T-cell (primary cell): ENCODE results near the gene HAVCR1. TPM values are rescaled to one million over a fixed set of nuclear protein-coding genes. Genes with fewer than 3 reads are reported as not detected.

Experiments
- ATAC-seq, 4 experiments: fragments of 200-7000 bp in 3 of 4; fragments of 150-1000 bp in 1 of 4; cut with Tn5 transposase; replicated peaks in 1 of 4; 1 replicate in 3 of 4; 2 replicates in 1 of 4; pipeline ENCODE4 v1.10.0; 2021; ENCODE audit warnings: moderate library complexity in 3 of 4, mild to moderate bottlenecking in 2 of 4, moderate number of reproducible peaks in 1 of 4
- CTCF ChIA-PET, 2 donors: fragments of 300-600 bp; sonication (Branson Sonifier 250); formaldehyde crosslinking; loops; one replicate each; lab custom pipeline; 2022; ENCODE audit warnings: antibody characterized with exemption in 2 of 2; lab: Charles Lee
- POLR2A ChIA-PET, 2 donors: fragments of 300-600 bp; sonication (Branson Sonifier 250); formaldehyde crosslinking; loops; one replicate each; lab custom pipeline; 2022; ENCODE audit warnings: antibody characterized with exemption in 2 of 2; lab: Charles Lee
- DNase-seq, 35 experiments: peaks; one replicate each; pipeline versions ENCODE4 v3.0.0 to v3.0.0-alpha.2; 2013 to 2023
- H3K27ac ChIP-seq: one replicate; pipeline ENCODE4 v1.5.1; 2013; ENCODE audit warnings: low read length
- H3K27me3 ChIP-seq, 2 experiments: replicated peaks in 1 of 2; 1 replicate in 1 of 2; 2 replicates in 1 of 2; pipeline versions ENCODE4 v1.6.1 to v1.7.0; 2013; ENCODE audit warnings: low read length in 1 of 2, mixed read lengths in 1 of 2; ENCODE audit not compliant: control insufficient read depth in 2 of 2, insufficient read depth in 2 of 2; ENCODE audit errors: extremely low read depth in 1 of 2
- H3K36me3 ChIP-seq, 2 donors: 1 replicate in 1 of 2; 2 replicates in 1 of 2; pipeline versions ENCODE4 v1.6.1 to v1.7.0; 2013; ENCODE audit warnings: low read length in 1 of 2; ENCODE audit not compliant: control insufficient read depth in 2 of 2, insufficient read depth in 1 of 2; ENCODE audit errors: extremely low read depth in 1 of 2
- H3K4me1 ChIP-seq, 2 experiments: 1 replicate in 1 of 2; 2 replicates in 1 of 2; pipeline versions ENCODE4 v1.6.1 to v1.7.0; 2013; ENCODE audit warnings: low read length in 2 of 2, mixed read lengths in 1 of 2; ENCODE audit not compliant: insufficient read depth in 2 of 2, control insufficient read depth in 1 of 2; ENCODE audit errors: extremely low read depth in 1 of 2
- H3K4me3 ChIP-seq, 2 donors: 1 replicate in 1 of 2; 2 replicates in 1 of 2; pipeline versions ENCODE4 v1.5.1 to v1.7.0; 2013; ENCODE audit warnings: mild to moderate bottlenecking in 2 of 2, low read length in 1 of 2, moderate library complexity in 1 of 2; ENCODE audit not compliant: control insufficient read depth in 1 of 2; ENCODE audit errors: extremely low read depth in 1 of 2
- H3K9me3 ChIP-seq: 2 replicates; pipeline ENCODE4 v1.7.0; 2013
- H3K27ac Mint-ChIP-seq, 2 donors: one replicate each; pipeline ENCODE4 v1.8.0; 2020 to 2021; ENCODE audit warnings: mild to moderate bottlenecking in 2 of 2, mixed read lengths in 2 of 2
- H3K27me3 Mint-ChIP-seq, 2 donors: one replicate each; pipeline ENCODE4 v1.8.0; 2021 to 2022; ENCODE audit warnings: mixed read lengths in 2 of 2
- H3K36me3 Mint-ChIP-seq: one replicate; pipeline ENCODE4 v1.8.0; 2021; ENCODE audit warnings: mixed read lengths
- H3K4me1 Mint-ChIP-seq, 3 donors: one replicate each; pipeline ENCODE4 v1.8.0; 2020 to 2022; ENCODE audit warnings: mixed read lengths in 3 of 3, mild to moderate bottlenecking in 1 of 3
- H3K4me3 Mint-ChIP-seq, 3 donors: one replicate each; pipeline ENCODE4 v1.8.0; 2020 to 2022; ENCODE audit warnings: mild to moderate bottlenecking in 3 of 3, mixed read lengths in 3 of 3, moderate library complexity in 3 of 3
- H3K9me3 Mint-ChIP-seq, 3 donors: one replicate each; pipeline ENCODE4 v1.8.0; 2020 to 2022; ENCODE audit warnings: mixed read lengths in 3 of 3
- WGBS: methylation state at CpG from one replicate; pipeline ENCODE4 v1.1.5; 2013; ENCODE audit warnings: missing lambda C conversion rate; ENCODE audit not compliant: insufficient coverage; 5-methylcytosine and 5-hydroxymethylcytosine counted together
- total RNA-seq, 35 experiments: library from RNA in 6 of 35; stranded (reverse) in 6 of 35; fragments of 120-200 nt in 1 of 35; gene quantifications; one replicate each; pipeline versions ENCODE4 v1.2.1 to v1.2.4 and lab custom pipeline; 2013 to 2026

The HAVCR1 gene
- total RNA-seq = 1 to 10 TPM; 3.3 to 5.8 (median 5.4) TPM
- total RNA-seq (2013) = 3.4 TPM
- total RNA-seq (lab: John Stamatoyannopoulos, UW) = 0 to 20.2 (median 3.2) reads per million in 29 experiments

- ATAC-seq = no peak
- Histone ChIP-seq H3K4me3 (no peak within 1 kb of the TSS), H3K27me3 (no peaks in the 10 kb centered on the region), H3K27ac (no peak within 1 kb of the TSS), H3K9me3 (no peaks in the 10 kb centered on the region), H3K4me1 (no peaks in the 10 kb centered on the region), H3K36me3 (no peaks in the 10 kb centered on the region)
- ChIA-PET POLR2A (no interaction called here), CTCF (no interaction called here)
- Mint-ChIP-seq H3K4me1 (no peaks in the 10 kb centered on the region), H3K27ac (no peak within 1 kb of the TSS), H3K27me3 (no peaks in the 10 kb centered on the region), H3K9me3 (no peaks in the 10 kb centered on the region), H3K4me3 (no peak within 1 kb of the TSS), H3K36me3 (no peaks in the 10 kb centered on the region)
- WGBS = no CpG with 5 or more reads among the region's 9 CpGs
- DNase-seq = no peak
Observed at GRCh38 chr5:157059093-157059539, at the start of gene HAVCR1. TSS of gene HAVCR1 (minus strand) at chr5:157059116. CDS start at chr5:157057943, 1,173 bp downstream.

DNA sequence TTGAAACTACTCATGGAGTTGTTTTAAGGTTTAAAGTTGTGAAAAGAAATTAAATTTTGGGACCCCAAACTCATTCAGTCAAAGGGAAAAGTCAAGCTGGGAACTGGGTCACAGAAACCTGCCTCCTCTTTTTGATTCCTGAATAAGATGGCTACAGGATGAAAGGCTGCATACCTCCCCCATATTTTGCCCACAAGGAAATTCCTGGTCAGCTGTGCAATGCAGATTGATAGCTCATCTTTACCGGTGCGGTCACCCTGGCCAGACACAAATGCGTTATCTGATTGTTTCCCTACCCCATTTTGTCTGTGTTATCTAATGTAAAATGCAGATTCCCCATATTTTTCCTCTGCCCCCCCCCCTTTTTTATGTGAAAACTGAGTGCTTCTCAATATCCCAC is 48.6 kb upstream of the HAVCR1 start:
- DNase-seq = no peak
- Histone ChIP-seq H3K27me3 (no peaks in the 10 kb centered on the region), H3K27ac (no peak overlapping the region), H3K4me1 (peaks cover 15 to 34% of the 10 kb centered on the region in 2 experiments), H3K9me3 (no peaks in the 10 kb centered on the region), H3K4me3 (no peak overlapping the region), H3K36me3 (no peaks in the 10 kb centered on the region)
- ATAC-seq = no peak
- Mint-ChIP-seq H3K27ac (no peak overlapping the region), H3K4me1 (peaks cover 34 to 50% (median 42%) of the 10 kb centered on the region in 3 donors), H3K36me3 (peaks cover 9% of the 10 kb centered on the region), H3K4me3 (peak overlapping the region in 2 of 3 donors; percentile 24 to 25), H3K27me3 (no peaks in the 10 kb centered on the region), H3K9me3 (no peaks in the 10 kb centered on the region)
- no CpG with 5 or more reads among the region's 3 CpGs for WGBS
- CTCF ChIA-PET = interaction anchor here (0.7 to 1.0 kb wide), 3 partner anchors 35 to 611 kb away, joined by 3 to 9 read pairs (median 4); partner anchors contain the start of gene MED7 (in 1 of the 2)
- POLR2A ChIA-PET = interaction anchor here in 1 of 2 donors (0.7 kb wide), 1 partner anchor 12 kb away, joined by 3 read pairs; no protein-coding TSS in a partner anchor

DNA sequence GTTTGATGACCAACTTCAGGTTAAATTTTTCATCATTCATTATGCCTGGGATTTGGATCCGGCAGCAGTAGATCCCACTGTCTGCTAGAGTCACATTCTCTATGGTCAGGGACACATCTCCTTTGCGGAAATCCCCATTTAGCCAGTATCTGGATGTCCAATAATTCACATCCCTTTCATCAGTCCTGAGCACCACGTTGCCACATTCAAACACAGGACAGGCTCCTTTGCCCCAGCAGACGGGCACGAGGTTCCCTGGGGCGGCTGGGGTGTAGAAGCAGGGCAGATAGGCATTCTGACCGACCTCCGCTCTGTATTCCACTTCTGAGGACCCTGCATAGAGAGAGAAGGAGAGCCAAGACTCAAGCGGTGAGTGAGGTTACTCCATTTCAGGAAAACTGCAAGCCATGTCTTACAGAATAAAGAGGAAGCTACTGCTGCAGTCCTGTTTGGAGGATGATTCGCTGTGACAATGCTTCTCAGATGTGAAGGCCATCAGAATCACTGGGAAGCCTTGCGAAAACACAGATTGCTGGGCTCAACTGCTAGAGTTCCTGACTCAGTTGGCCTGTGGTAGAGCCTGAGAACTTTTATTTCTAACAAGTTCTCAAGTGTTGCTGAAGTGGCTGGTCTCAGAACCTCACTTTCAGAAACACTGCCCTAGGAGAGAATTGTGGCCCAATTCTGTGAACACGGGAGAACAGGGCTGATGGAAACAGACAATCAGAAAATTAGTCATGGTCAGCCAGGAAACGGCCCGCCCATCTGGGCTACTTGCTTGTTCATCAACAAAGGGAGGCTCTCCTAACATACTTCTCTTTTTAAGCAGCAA is 47.9 kb upstream of the HAVCR1 start:
- Histone ChIP-seq H3K4me3 (no peak overlapping the region), H3K27me3 (no peaks in the 10 kb centered on the region), H3K27ac (no peak overlapping the region), H3K9me3 (no peaks in the 10 kb centered on the region), H3K36me3 (no peaks in the 10 kb centered on the region), H3K4me1 (peaks cover 15 to 34% of the 10 kb centered on the region in 2 experiments)
- H3K27me3 Mint-ChIP-seq = no peaks in the 10 kb centered on the region
- H3K4me1 Mint-ChIP-seq = peaks cover 34 to 50% (median 42%) of the 10 kb centered on the region in 3 donors
- no peak for ATAC-seq
- WGBS = 85% methylated on average over 10 of the region's 14 CpGs
- H3K4me3 Mint-ChIP-seq = peak overlapping the region in 2 of 3 donors; percentile 24 to 27
- peak in 2 of 35 experiments; percentile 9 to 46 for DNase-seq
- ChIA-PET POLR2A (interaction anchor here (0.7 kb wide), 3 partner anchors 13 to 273 kb away, joined by 3 to 5 read pairs (median 3); no protein-coding TSS in a partner anchor), CTCF (interaction anchor here in 1 of 2 donors (0.7 kb wide), 2 partner anchors 115 to 612 kb away, joined by 4 to 9 read pairs; no protein-coding TSS in a partner anchor)
- no peaks in the 10 kb centered on the region for H3K9me3 Mint-ChIP-seq
- H3K36me3 Mint-ChIP-seq = peaks cover 9% of the 10 kb centered on the region
- H3K27ac Mint-ChIP-seq = no peak overlapping the region

DNA sequence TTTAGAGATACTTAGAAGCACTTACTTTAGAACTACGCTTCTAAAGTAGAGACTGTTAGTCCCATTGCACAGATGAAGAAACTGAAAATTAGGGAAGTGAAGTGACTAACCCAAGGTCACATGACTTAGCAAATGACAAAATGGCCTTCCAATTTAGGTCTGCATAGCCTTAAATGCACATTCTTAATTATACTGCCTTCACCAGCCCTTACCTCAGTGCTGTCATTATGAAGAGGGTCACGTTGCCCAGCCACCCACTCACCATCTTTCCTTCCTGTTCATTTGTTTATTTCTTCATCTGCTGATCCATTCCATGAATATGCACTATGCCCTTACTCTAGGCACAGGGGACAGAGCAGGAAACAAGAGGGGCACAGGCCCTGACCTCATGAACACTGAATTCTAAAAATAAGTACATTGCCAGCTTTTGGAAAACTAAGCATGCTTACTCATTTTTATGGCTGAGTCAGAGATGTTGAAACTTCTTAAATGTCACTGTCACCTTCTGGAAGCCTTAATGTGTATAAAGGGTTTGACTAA is 41.3 kb upstream of the HAVCR1 start:
- Histone ChIP-seq H3K27ac (no peak overlapping the region), H3K36me3 (no peaks in the 10 kb centered on the region), H3K27me3 (no peaks in the 10 kb centered on the region), H3K4me3 (no peak overlapping the region), H3K9me3 (no peaks in the 10 kb centered on the region), H3K4me1 (no peaks in the 10 kb centered on the region)
- H3K36me3 Mint-ChIP-seq = peaks cover 13% of the 10 kb centered on the region
- H3K4me1 Mint-ChIP-seq = peaks cover 0 to 6% (median 6%) of the 10 kb centered on the region in 3 donors
- WGBS = 14% methylated on average over 1 of the region's 2 CpGs
- ChIA-PET CTCF (no interaction called here), POLR2A (no interaction called here)
- no peak overlapping the region for H3K4me3 Mint-ChIP-seq
- ATAC-seq (no peak), DNase-seq (no peak)
- H3K9me3 Mint-ChIP-seq = no peaks in the 10 kb centered on the region
- no peaks in the 10 kb centered on the region for H3K27me3 Mint-ChIP-seq
- H3K27ac Mint-ChIP-seq = no peak overlapping the region

DNA sequence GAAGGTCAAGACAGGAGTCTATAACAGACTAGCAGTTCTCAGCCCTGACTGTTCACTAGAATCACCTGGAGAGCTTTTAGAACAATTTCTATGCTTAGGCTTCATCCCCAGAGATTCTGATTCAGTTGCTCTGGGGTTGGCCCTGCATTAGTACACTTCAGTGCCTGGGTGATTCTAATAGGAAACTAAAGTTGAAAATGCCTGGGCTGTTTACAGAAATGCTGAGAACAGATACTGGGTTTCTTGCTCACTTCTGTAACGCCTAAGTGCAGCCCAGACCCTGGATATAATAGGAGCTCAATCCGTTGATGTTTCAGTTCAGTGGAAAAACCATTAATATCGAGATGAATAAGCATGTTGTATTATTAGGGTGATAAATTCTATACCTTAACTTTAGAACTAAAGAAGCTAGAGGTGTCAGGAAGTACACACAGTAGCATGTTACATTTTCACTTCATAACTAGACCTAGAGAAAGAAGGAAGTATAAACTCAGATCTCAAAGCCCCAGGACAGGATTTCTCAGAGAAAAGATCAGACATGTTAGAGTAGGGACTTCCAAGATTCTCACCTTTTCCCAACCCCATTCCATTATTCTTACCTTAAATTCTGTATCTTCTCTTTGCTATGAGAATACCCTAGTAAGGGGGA is 29.6 kb upstream of the HAVCR1 start:
- DNase-seq (no peak), ATAC-seq (no peak)
- POLR2A ChIA-PET = no interaction called here
- Histone ChIP-seq H3K36me3 (peaks cover 0 to 2% of the 10 kb centered on the region in 2 donors), H3K27me3 (no peaks in the 10 kb centered on the region), H3K9me3 (no peaks in the 10 kb centered on the region), H3K4me3 (no peak overlapping the region), H3K27ac (no peak overlapping the region), H3K4me1 (no peaks in the 10 kb centered on the region)
- CTCF ChIA-PET = interaction anchor here (0.6 kb wide), 2 partner anchors 9 to 13 kb away, joined by 3 to 4 read pairs; no protein-coding TSS in a partner anchor
- WGBS = no CpG with 5 or more reads among the region's 3 CpGs
- Mint-ChIP-seq H3K4me3 (no peak overlapping the region), H3K27me3 (no peaks in the 10 kb centered on the region), H3K9me3 (no peaks in the 10 kb centered on the region), H3K36me3 (peaks cover 19% of the 10 kb centered on the region), H3K27ac (peak overlapping the region in 1 of 2 donors; percentile 18), H3K4me1 (peaks cover 0 to 2% (median 0%) of the 10 kb centered on the region in 3 donors)
